ENCODE results near the gene DSTN. TPM values are rescaled to one million over a fixed set of nuclear protein-coding genes. Genes with fewer than 3 reads are reported as not detected.
"Not testable (repeated sequence)": the region's sequence is repeated elsewhere in the genome, so short reads cannot be mapped to it uniquely, and the experiment has no call there.

Gene DSTN
- total RNA-seq, 1 donor from 2014 or later: 20.1 TPM

DNA sequence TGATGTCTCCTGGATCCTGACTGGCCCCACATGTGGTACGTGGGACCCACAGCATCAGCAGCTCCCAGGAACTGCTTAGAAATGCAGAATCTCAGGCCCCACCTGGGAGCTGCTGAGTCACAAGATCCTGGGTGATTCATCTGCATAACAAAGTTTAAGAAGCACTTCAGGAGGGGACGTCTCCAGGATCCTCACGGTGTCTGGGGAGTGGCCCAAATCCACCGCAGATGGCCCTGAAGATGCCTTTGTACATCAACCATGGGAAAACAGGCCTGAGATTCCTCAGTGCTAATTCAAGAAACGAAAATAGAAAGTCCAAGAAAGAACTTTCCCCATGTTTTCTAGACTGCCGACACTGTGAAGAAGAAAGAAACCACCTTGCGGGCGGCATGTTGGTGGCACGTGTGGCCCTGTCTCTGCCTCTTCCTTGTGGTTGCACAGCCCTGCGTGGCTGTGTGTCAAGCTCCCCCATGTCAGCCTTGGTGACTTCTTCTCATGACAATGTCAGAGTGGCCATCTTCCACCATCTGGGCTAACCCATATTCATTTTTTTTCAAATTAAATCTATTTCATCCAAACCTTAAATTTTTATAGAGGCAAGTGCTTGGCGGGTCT, 86.1 kb downstream of the DSTN start:
- no peak for DNase-seq
- TF ChIP-seq, protein P1, sequence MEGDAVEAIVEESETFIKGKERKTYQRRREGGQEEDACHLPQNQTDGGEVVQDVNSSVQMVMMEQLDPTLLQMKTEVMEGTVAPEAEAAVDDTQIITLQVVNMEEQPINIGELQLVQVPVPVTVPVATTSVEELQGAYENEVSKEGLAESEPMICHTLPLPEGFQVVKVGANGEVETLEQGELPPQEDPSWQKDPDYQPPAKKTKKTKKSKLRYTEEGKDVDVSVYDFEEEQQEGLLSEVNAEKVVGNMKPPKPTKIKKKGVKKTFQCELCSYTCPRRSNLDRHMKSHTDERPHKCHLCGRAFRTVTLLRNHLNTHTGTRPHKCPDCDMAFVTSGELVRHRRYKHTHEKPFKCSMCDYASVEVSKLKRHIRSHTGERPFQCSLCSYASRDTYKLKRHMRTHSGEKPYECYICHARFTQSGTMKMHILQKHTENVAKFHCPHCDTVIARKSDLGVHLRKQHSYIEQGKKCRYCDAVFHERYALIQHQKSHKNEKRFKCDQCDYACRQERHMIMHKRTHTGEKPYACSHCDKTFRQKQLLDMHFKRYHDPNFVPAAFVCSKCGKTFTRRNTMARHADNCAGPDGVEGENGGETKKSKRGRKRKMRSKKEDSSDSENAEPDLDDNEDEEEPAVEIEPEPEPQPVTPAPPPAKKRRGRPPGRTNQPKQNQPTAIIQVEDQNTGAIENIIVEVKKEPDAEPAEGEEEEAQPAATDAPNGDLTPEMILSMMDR (IDR thresholded peaks at IDR 0.05): no peak
- H3K4me1 Mint-ChIP-seq: peaks cover 6% of the 10 kb centered on the region
- peaks cover 6% of the 10 kb centered on the region for H3K9me3 Mint-ChIP-seq
- ATAC-seq (ENCODE audit: low read depth): no peak
- peaks cover 20% of the 10 kb centered on the region for H3K36me3 Mint-ChIP-seq (ENCODE audit: low read depth)
- intact Hi-C loops (cut with micrococcal nuclease): loop anchor here (1.0 kb wide), 2 partner anchors 242 to 340 kb away; no protein-coding TSS in a partner anchor
- CTCF ChIA-PET: interaction anchor here (1.2 to 1.5 kb wide), 3 partner anchors 26 to 283 kb away, joined by 3 to 6 read pairs (median 6); partner anchors contain the start of gene RRBP1
- no peaks in the 10 kb centered on the region for H3K27me3 Mint-ChIP-seq
- no peak overlapping the region for H3K4me3 Mint-ChIP-seq
- no peak overlapping the region for H3K27ac Mint-ChIP-seq
- POLR2A ChIA-PET: no interaction called here

DNA sequence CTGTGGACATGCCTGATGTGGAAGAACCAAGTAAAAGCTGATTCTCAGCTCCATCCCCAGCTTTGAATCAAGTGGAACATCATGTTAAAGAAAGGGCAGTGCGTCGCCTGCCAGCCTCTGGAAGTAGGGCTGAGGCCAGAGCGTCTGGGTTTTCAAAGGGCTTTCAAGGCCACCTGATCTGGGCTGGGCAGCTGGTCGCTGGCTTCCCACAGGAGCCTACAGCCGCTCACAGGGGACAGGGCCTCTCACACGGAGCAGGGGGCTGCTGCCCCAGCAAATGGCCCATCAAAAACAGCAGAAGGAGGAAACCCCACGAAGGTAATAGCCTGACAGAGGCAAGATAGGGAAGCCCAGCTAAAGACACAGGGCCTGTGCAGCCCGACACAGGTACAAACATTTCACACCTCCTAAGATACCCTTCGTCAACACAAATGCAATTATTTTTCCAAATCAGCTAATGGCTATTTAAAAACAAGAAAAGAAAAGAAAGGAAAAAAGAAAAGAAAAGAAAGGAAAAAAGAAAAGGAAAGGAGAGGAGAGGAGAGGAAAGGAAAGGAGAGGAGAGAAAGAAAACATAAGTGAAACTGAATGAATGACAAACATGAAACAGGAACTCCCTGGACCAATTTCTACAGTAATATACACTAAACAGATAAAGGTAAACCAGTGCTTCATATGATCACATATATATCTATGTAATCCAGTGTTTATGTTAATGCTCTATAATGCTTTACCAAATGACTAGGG, 87.4 kb downstream of the DSTN start:
- H3K36me3 Mint-ChIP-seq (ENCODE audit: low read depth): peaks cover 20% of the 10 kb centered on the region
- no peak overlapping the region for H3K4me3 Mint-ChIP-seq
- H3K9me3 Mint-ChIP-seq: peaks cover 6% of the 10 kb centered on the region
- intact Hi-C loops (cut with micrococcal nuclease): no loop called here
- TF ChIP-seq, protein P1 (IDR thresholded peaks at IDR 0.05): no peak
- POLR2A ChIA-PET: interaction anchor here (0.7 kb wide), 1 partner anchor 14 kb away, joined by 5 read pairs; no protein-coding TSS in a partner anchor
- peaks cover 18% of the 10 kb centered on the region for H3K4me1 Mint-ChIP-seq
- ATAC-seq (ENCODE audit: low read depth): no peak
- DNase-seq: no peak
- H3K27ac Mint-ChIP-seq: no peak overlapping the region
- no peaks in the 10 kb centered on the region for H3K27me3 Mint-ChIP-seq
- CTCF ChIA-PET: interaction anchor here (1.2 kb wide), 1 partner anchor 282 kb away, joined by 3 read pairs; no protein-coding TSS in a partner anchor

DNA sequence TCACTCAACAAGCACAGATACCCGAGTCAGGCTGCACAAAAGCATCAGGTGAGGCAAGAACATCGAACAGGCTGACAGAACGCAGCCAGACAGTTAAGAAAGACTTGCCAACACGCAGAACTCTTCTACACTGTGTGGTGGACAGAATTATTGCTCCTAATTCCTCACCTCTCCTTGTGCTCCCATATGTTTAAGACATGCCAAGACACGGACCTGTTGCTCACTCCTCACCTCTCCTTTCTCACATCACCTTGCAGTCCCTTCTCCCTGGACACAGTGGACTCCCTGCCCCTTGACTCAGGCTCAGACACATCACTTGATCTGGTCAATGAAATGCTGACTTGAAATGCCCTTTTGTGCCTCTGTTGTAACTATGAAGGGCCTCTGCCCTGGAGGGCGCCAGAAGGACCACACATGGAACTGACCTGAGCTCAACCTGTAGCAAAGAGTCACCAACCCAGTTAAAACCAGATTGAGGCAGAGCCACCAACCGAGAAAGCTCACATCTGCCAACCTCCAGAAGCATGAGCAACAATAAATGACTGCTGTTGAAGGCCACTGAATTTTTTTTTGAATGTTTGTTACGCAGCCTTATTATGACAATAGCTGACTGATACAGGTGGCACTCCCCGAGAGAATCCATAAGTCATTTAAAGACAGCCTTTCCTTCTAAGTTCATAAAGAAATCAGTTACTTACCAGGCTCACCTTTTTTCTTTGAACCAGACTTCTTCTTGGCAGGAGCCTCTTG, 88.2 kb downstream of the DSTN start:
- peaks cover 20% of the 10 kb centered on the region for H3K36me3 Mint-ChIP-seq (ENCODE audit: low read depth)
- peaks cover 22% of the 10 kb centered on the region for H3K4me1 Mint-ChIP-seq
- no peak overlapping the region for H3K27ac Mint-ChIP-seq
- DNase-seq (no peak), ATAC-seq (ENCODE audit: low read depth) (no peak)
- TF ChIP-seq, protein P1 (IDR thresholded peaks at IDR 0.05): no peak
- intact Hi-C loops (cut with micrococcal nuclease): no loop called here
- H3K27me3 Mint-ChIP-seq: no peaks in the 10 kb centered on the region
- CTCF ChIA-PET: no interaction called here
- H3K4me3 Mint-ChIP-seq: no peak overlapping the region
- POLR2A ChIA-PET: no interaction called here
- H3K9me3 Mint-ChIP-seq: peaks cover 6% of the 10 kb centered on the region

- TF ChIP-seq, protein P1 (IDR thresholded peaks at IDR 0.05): no peak
- Mint-ChIP-seq H3K27me3 (no peaks in the 10 kb centered on the region), H3K36me3 (ENCODE audit: low read depth) (peaks cover 20% of the 10 kb centered on the region), H3K9me3 (peaks cover 6% of the 10 kb centered on the region), H3K27ac (no peak overlapping the region), H3K4me1 (peaks cover 22% of the 10 kb centered on the region), H3K4me3 (no peak overlapping the region)
- intact Hi-C loops (cut with micrococcal nuclease): no loop called here
- ChIA-PET CTCF (no interaction called here), POLR2A (no interaction called here)
- no peak for DNase-seq
- no peak for ATAC-seq (ENCODE audit: low read depth)
Observed at GRCh38 chr20:17658648-17658993, 88.7 kb downstream of the DSTN start.

- POLR2A ChIA-PET; H3K27me3 Mint-ChIP-seq; H3K4me3 Mint-ChIP-seq; ATAC-seq (ENCODE audit: low read depth); H3K9me3 Mint-ChIP-seq; intact Hi-C loops (cut with micrococcal nuclease); CTCF ChIA-PET; H3K27ac Mint-ChIP-seq; DNase-seq: not testable (repeated sequence)
- Mint-ChIP-seq H3K4me1 (peaks cover 26% of the 10 kb centered on the region), H3K36me3 (ENCODE audit: low read depth) (peaks cover 20% of the 10 kb centered on the region)
Observed at GRCh38 chr20:17659344-17659743, 89.5 kb downstream of the DSTN start.

Other genes with a start within 250 kb of the DSTN start
- gene BFSP1, start 38.7 kb upstream of the DSTN start, total RNA-seq: 0.10 TPM in 1 of 2 replicates, not detected in the other
- 18.9 and 22.0 TPM in 2 replicates for gene RRBP1, start 112.2 kb downstream of the DSTN start, total RNA-seq
- not detected in 2 replicates for gene BANF2, start 129.9 kb downstream of the DSTN start, total RNA-seq